ENCODE measurements around the gene HERC3. TPM values are rescaled to one million over a fixed set of nuclear protein-coding genes. Genes with fewer than 3 reads are reported as not detected.
A peak's percentile ranks its signal among the peaks of the same experiment; 100 is the strongest.

HERC3 gene
- total RNA-seq, 1 donor from 2014 or later, result 14.0 TPM

GRCh38 chr4:88674979-88675378, 82.7 kb downstream of the HERC3 start:
- no peak for TF ChIP-seq CTCF (IDR thresholded peaks at IDR 0.05; ENCODE audit: partially characterized antibody, unreplicated experiment)
- H3K27ac Mint-ChIP-seq (ENCODE audit: unreplicated experiment), result peak overlapping the region; percentile 91
- H3K27me3 Mint-ChIP-seq (ENCODE audit: unreplicated experiment), result peaks cover 3% of the 10 kb centered on the region
- H3K36me3 Mint-ChIP-seq (ENCODE audit: unreplicated experiment), result no peaks in the 10 kb centered on the region
- peak; percentile 67 for DNase-seq
- H3K4me1 Mint-ChIP-seq (ENCODE audit: low read depth, unreplicated experiment), result peaks cover 11% of the 10 kb centered on the region
- peak overlapping the region; percentile 46 for H3K4me3 Mint-ChIP-seq (ENCODE audit: unreplicated experiment)
- H3K9me3 Mint-ChIP-seq (ENCODE audit: unreplicated experiment), result peaks cover 8% of the 10 kb centered on the region

- Mint-ChIP-seq H3K9me3 (ENCODE audit: unreplicated experiment) (peaks cover 8% of the 10 kb centered on the region), H3K27me3 (ENCODE audit: unreplicated experiment) (peaks cover 3% of the 10 kb centered on the region), H3K4me1 (ENCODE audit: low read depth, unreplicated experiment) (peaks cover 11% of the 10 kb centered on the region), H3K4me3 (ENCODE audit: unreplicated experiment) (no peak overlapping the region), H3K36me3 (ENCODE audit: unreplicated experiment) (no peaks in the 10 kb centered on the region), H3K27ac (ENCODE audit: unreplicated experiment) (peak overlapping the region; percentile 77)
- no peak for DNase-seq
- no peak for TF ChIP-seq CTCF (IDR thresholded peaks at IDR 0.05; ENCODE audit: partially characterized antibody, unreplicated experiment)
These were observed 83.3 kb downstream of the HERC3 start for GRCh38 chr4:88675543-88675942.

- H3K4me1 Mint-ChIP-seq (ENCODE audit: low read depth, unreplicated experiment), result no peaks in the 10 kb centered on the region
- H3K4me3 Mint-ChIP-seq (ENCODE audit: unreplicated experiment), result no peak overlapping the region
- no peak for DNase-seq
- peaks cover 3% of the 10 kb centered on the region for H3K9me3 Mint-ChIP-seq (ENCODE audit: unreplicated experiment)
- no peak for TF ChIP-seq CTCF (IDR thresholded peaks at IDR 0.05; ENCODE audit: partially characterized antibody, unreplicated experiment)
- H3K27ac Mint-ChIP-seq (ENCODE audit: unreplicated experiment), result no peak overlapping the region
- no peaks in the 10 kb centered on the region for H3K27me3 Mint-ChIP-seq (ENCODE audit: unreplicated experiment)
- H3K36me3 Mint-ChIP-seq (ENCODE audit: unreplicated experiment), result no peaks in the 10 kb centered on the region
These were observed 88.9 kb downstream of the HERC3 start for GRCh38 chr4:88681209-88681608.

GRCh38 chr4:88690355-88690754, 98.1 kb downstream of the HERC3 start:
- Mint-ChIP-seq H3K9me3 (ENCODE audit: unreplicated experiment) (no peaks in the 10 kb centered on the region), H3K27ac (ENCODE audit: unreplicated experiment) (no peak overlapping the region), H3K4me1 (ENCODE audit: low read depth, unreplicated experiment) (no peaks in the 10 kb centered on the region), H3K4me3 (ENCODE audit: unreplicated experiment) (no peak overlapping the region), H3K27me3 (ENCODE audit: unreplicated experiment) (no peaks in the 10 kb centered on the region), H3K36me3 (ENCODE audit: unreplicated experiment) (no peaks in the 10 kb centered on the region)
- TF ChIP-seq CTCF (IDR thresholded peaks at IDR 0.05; ENCODE audit: partially characterized antibody, unreplicated experiment), result no peak
- DNase-seq, result no peak

GRCh38 chr4:88693792-88694191, 101.5 kb downstream of the HERC3 start:
- H3K4me1 Mint-ChIP-seq (ENCODE audit: low read depth, unreplicated experiment), result no peaks in the 10 kb centered on the region
- H3K4me3 Mint-ChIP-seq (ENCODE audit: unreplicated experiment), result no peak overlapping the region
- H3K27ac Mint-ChIP-seq (ENCODE audit: unreplicated experiment), result no peak overlapping the region
- H3K9me3 Mint-ChIP-seq (ENCODE audit: unreplicated experiment), result peaks cover 5% of the 10 kb centered on the region
- no peaks in the 10 kb centered on the region for H3K36me3 Mint-ChIP-seq (ENCODE audit: unreplicated experiment)
- TF ChIP-seq CTCF (IDR thresholded peaks at IDR 0.05; ENCODE audit: partially characterized antibody, unreplicated experiment), result no peak
- DNase-seq, result no peak
- peaks cover 3% of the 10 kb centered on the region for H3K27me3 Mint-ChIP-seq (ENCODE audit: unreplicated experiment)
